GM12878 (cell line): Measurements from ENCODE around the gene METTL14. TPM values are rescaled to one million over a fixed set of nuclear protein-coding genes. Genes with fewer than 3 reads are reported as not detected.

Experiments used
- ATAC-seq: fragments of 200-7000 bp; cut with Tn5 transposase; 3 replicates; pipeline ENCODE4 v1.9.1; 2020; ENCODE audit warnings: mild to moderate bottlenecking, moderate library complexity
- BruUV-seq: library from RNA; stranded (reverse); fragments of 400-500 nt; replicated peaks from 2 replicates; lab custom pipeline; 2021; lab: Mats Ljungman, UMichigan
- CTCF ChIA-PET: fragments of 300-600 bp; sonication (Branson Sonifier 250); formaldehyde crosslinking; extraction: SDS; loops from one replicate; lab custom pipeline; 2021; ENCODE audit warnings: inconsistent platforms; lab: Yijun Ruan, JAX
- POLR2A ChIA-PET: fragments of 350-600 bp; formaldehyde crosslinking; extraction: SDS; loops from one replicate; lab custom pipeline; 2021; ENCODE audit warnings: inconsistent platforms; lab: Charles Lee
- RAD21 ChIA-PET: fragments of 300-600 bp; sonication (Branson Sonifier 250); formaldehyde crosslinking; loops from one replicate; lab custom pipeline; 2023; ENCODE audit warnings: antibody characterized with exemption; ENCODE audit not compliant: unreplicated experiment; lab: Charles Lee
- SMC1A ChIA-PET: fragments of 300-600 bp; sonication (Branson Sonifier 250); formaldehyde crosslinking; loops from one replicate; lab custom pipeline; 2023; ENCODE audit not compliant: unreplicated experiment, uncharacterized antibody; lab: Charles Lee
- DNase-seq: peaks from one replicate; pipeline ENCODE4 v3.0.0-alpha.2; 2011; ENCODE audit warnings: low read depth, low spot score
- FAIRE-seq: peaks from 3 replicates; lab custom pipeline; 2011; peaks lifted over from hg19 to GRCh38; lab: Jason Lieb, UNC
- H2AFZ ChIP-seq: 2 replicates; pipeline ENCODE4 v1.6.0; 2011; ENCODE audit warnings: low read depth, low read length, control low read depth; ENCODE audit not compliant: control insufficient read depth
- H3K27ac ChIP-seq: 2 replicates; pipeline ENCODE4 v1.5.1; 2011; ENCODE audit warnings: control low read depth; ENCODE audit not compliant: control insufficient read depth, insufficient read depth
- H3K27me3 ChIP-seq, 2 experiments: replicated peaks in 1 of 2; 2 replicates each; pipeline versions ENCODE4 v1.6.0 to v1.6.1; 2011; ENCODE audit warnings: low read length in 1 of 2; ENCODE audit not compliant: control insufficient read depth in 2 of 2, insufficient read depth in 2 of 2
- H3K36me3 ChIP-seq, 2 experiments: 2 replicates each; pipeline ENCODE4 v1.5.1; 2011; ENCODE audit warnings: low read length in 1 of 2; ENCODE audit not compliant: control insufficient read depth in 2 of 2, insufficient read depth in 2 of 2
- H3K4me1 ChIP-seq: 2 replicates; pipeline ENCODE4 v1.6.1; 2011; ENCODE audit warnings: mild to moderate bottlenecking, low read length, moderate library complexity, mixed read lengths; ENCODE audit not compliant: control insufficient read depth, insufficient read depth
- H3K4me2 ChIP-seq: 2 replicates; pipeline ENCODE4 v1.6.0; 2011; ENCODE audit warnings: control low read depth; ENCODE audit not compliant: control insufficient read depth, insufficient read depth
- H3K4me3 ChIP-seq: fragments of 200-600 bp; sonication (generic); 2 replicates; pipeline ENCODE4 v1.5.1; 2016
- H3K79me2 ChIP-seq: 2 replicates; pipeline ENCODE4 v1.6.0; 2011; ENCODE audit warnings: low read length; ENCODE audit not compliant: control insufficient read depth, insufficient read depth
- H3K9ac ChIP-seq: 2 replicates; pipeline ENCODE4 v1.8.0; 2011; ENCODE audit warnings: low read length, control low read depth, mixed read lengths; ENCODE audit not compliant: control insufficient read depth, insufficient read depth
- H3K9me3 ChIP-seq: replicated peaks from 3 replicates; pipeline ENCODE4 v1.5.1; 2011; ENCODE audit warnings: mild to moderate bottlenecking, low read length; ENCODE audit not compliant: control insufficient read depth, insufficient read depth
- H4K20me1 ChIP-seq: 2 replicates; pipeline ENCODE4 v1.6.0; 2011; ENCODE audit not compliant: control insufficient read depth, insufficient read depth
- BACH1 ChIP-seq: fragments of 450-650 bp; IDR thresholded peaks from 2 replicates; pipeline ENCODE4 v1.6.1; 2017; ENCODE audit warnings: mild to moderate bottlenecking, borderline replicate concordance
- BHLHE40 ChIP-seq, 2 experiments: fragments of 450-650 bp in 1 of 2; IDR thresholded peaks; 2 replicates each; pipeline ENCODE4 v1.6.1; 2011 to 2017; ENCODE audit warnings: low read depth in 2 of 2, borderline replicate concordance in 1 of 2, improper control_type of control experiment in 1 of 2, low read length in 1 of 2, mild to moderate bottlenecking in 1 of 2
- BMI1 ChIP-seq: fragments of 450-650 bp; IDR thresholded peaks from 2 replicates; pipeline ENCODE4 v1.6.1; 2016; ENCODE audit warnings: mild to moderate bottlenecking, moderate library complexity, borderline replicate concordance
- CBX3 ChIP-seq: fragments of 200-600 bp; sonication (generic); IDR thresholded peaks from 2 replicates; pipeline ENCODE4 v1.6.1; 2016; ENCODE audit warnings: low read depth, borderline replicate concordance
- CHD4 ChIP-seq: fragments of 200-600 bp; sonication (generic); IDR thresholded peaks from 2 replicates; pipeline ENCODE4 v1.6.1; 2016; ENCODE audit warnings: mild to moderate bottlenecking
- E2F8 ChIP-seq: fragments of 450-650 bp; IDR thresholded peaks from 2 replicates; pipeline ENCODE4 v1.6.1; 2018; ENCODE audit warnings: mild to moderate bottlenecking, low read depth, moderate library complexity; ENCODE audit not compliant: partially characterized antibody
- KLF5 ChIP-seq: fragments of 450-650 bp; IDR thresholded peaks from 2 replicates; pipeline ENCODE4 v1.6.1; 2014; ENCODE audit warnings: mild to moderate bottlenecking; ENCODE audit not compliant: partially characterized antibody
- MYC ChIP-seq: IDR thresholded peaks from 2 replicates; pipeline ENCODE4 v1.6.1; 2011; ENCODE audit warnings: mild to moderate bottlenecking, low read length, moderate library complexity, inconsistent platforms; ENCODE audit not compliant: insufficient read depth, insufficient replicate concordance, insufficient read length, severe bottlenecking
- RUNX3 ChIP-seq: IDR thresholded peaks from 2 replicates; pipeline ENCODE4 v1.6.1; 2012; ENCODE audit warnings: low read length, inconsistent platforms
- SMARCA5 ChIP-seq: fragments of 450-650 bp; IDR thresholded peaks from 2 replicates; pipeline ENCODE4 v1.6.1; 2017; ENCODE audit warnings: mild to moderate bottlenecking
- SPI1 ChIP-seq: IDR thresholded peaks from 2 replicates; pipeline ENCODE4 v1.6.1; 2011; ENCODE audit warnings: low read depth, mild to moderate bottlenecking, low read length, moderate library complexity, borderline replicate concordance; ENCODE audit not compliant: insufficient read depth
- SUPT20H ChIP-seq: IDR thresholded peaks from 2 replicates; pipeline ENCODE4 v1.6.1; 2011; ENCODE audit warnings: low read depth, mild to moderate bottlenecking, low read length, moderate library complexity, borderline replicate concordance; ENCODE audit not compliant: control insufficient read depth
- TAF1 ChIP-seq: IDR thresholded peaks from 2 replicates; pipeline ENCODE4 v1.6.1; 2011; ENCODE audit warnings: mild to moderate bottlenecking, low read depth, low read length, borderline replicate concordance
- USF2 ChIP-seq: IDR thresholded peaks from 2 replicates; pipeline ENCODE4 v1.6.1; 2011; ENCODE audit warnings: low read depth, low read length, improper control_type of control experiment, borderline replicate concordance
- WRNIP1 ChIP-seq: IDR thresholded peaks from 2 replicates; pipeline ENCODE4 v1.6.1; 2011; ENCODE audit warnings: low read depth, low read length, improper control_type of control experiment, borderline replicate concordance
- WGBS: methylation state at CpG from one replicate; pipeline ENCODE4 v1.1.6; 2016; ENCODE audit warnings: low lambda C conversion rate; ENCODE audit not compliant: insufficient replicate concordance, insufficient coverage; ENCODE audit errors: missing lambda C conversion rate; 5-methylcytosine and 5-hydroxymethylcytosine counted together
- in situ Hi-C: fragments of 300-500 bp; cut with MboI; formaldehyde crosslinking; loops from 9 replicates; pipeline ENCODE4 v1.14.3; 2018; ENCODE audit warnings: mixed read lengths
- intact Hi-C: fragments of 100-400 bp; cut with micrococcal nuclease; formaldehyde crosslinking; loops from one replicate; pipeline ENCODE4 v1.14.2; 2022; ENCODE audit not compliant: unreplicated experiment
- polyA plus RNA-seq, 11 experiments: library from polyadenylated mRNA; depleted of rRNA in 4 of 11; unstranded in 6 of 11; stranded (reverse) in 5 of 11; fragments of >200 nt; fragmentation: Nextera tagmentation in 4 of 11; fragmentation: Illumina TruSeq in 1 of 11; extraction: Ambion mirVana in 4 of 11; extraction: Trizol in 1 of 11; gene quantifications; 1 replicate in 1 of 11; 2 replicates in 10 of 11; pipeline versions ENCODE4 v1.2.1 to v1.2.3, GENCODE V29; 2011 to 2016; ENCODE audit warnings: inconsistent platforms in 2 of 11, missing spikeins in 2 of 11, low read depth in 1 of 11
- total RNA-seq, 4 experiments: library from RNA; depleted of rRNA in 3 of 4; stranded (reverse); fragments of >200 nt in 3 of 4; fragmentation: Illumina TruSeq in 1 of 4; extraction: Trizol in 1 of 4; gene quantifications; 2 replicates each; pipeline versions ENCODE4 v1.2.1 to v1.2.3, GENCODE V29; 2013 to 2021

METTL14 gene
- total and polyA plus RNA-seq, 10 of the 15 experiments (the other 5 are each of a cell fraction or from before 2014, with no cell fraction given), result 11.2 to 44.9 (median 27.6) TPM

- no peak overlapping the region for H2AFZ ChIP-seq
- 99% methylated on average over 6 of the region's 6 CpGs for WGBS
- DNase-seq, result no peak
- TF ChIP-seq BHLHE40 (IDR thresholded peaks at IDR 0.05; ENCODE audit: borderline replicate concordance in 1 of 2, low read depth in 2 of 2, low read length in 1 of 2), result no peak
- TF ChIP-seq WRNIP1, result no peak
- TF ChIP-seq RUNX3, result no peak
- no peak for TF ChIP-seq SUPT20H
- no peak for TF ChIP-seq TAF1
- TF ChIP-seq USF2, result no peak
- no peak for TF ChIP-seq MYC
- no peak for TF ChIP-seq KLF5
- no peak for TF ChIP-seq BMI1
- no peak for TF ChIP-seq SPI1
- TF ChIP-seq CBX3, result no peak
- TF ChIP-seq E2F8, result no peak
- no peak for TF ChIP-seq CHD4
- TF ChIP-seq BACH1, result no peak
- no peak for TF ChIP-seq SMARCA5
- TF ChIP-seq, all 136 proteins: peak for 0
- ATAC-seq (no peak), FAIRE-seq (no peak)
- Histone ChIP-seq H3K79me2 (no peaks in the 10 kb centered on the region), H3K9ac (no peak overlapping the region), H3K4me3 (no peak overlapping the region), H3K4me1 (no peaks in the 10 kb centered on the region), H3K36me3 (peaks cover 2 to 33% of the 10 kb centered on the region in 2 experiments), H3K9me3 (no peaks in the 10 kb centered on the region), H3K27me3 (no peaks in the 10 kb centered on the region), H4K20me1 (no peaks in the 10 kb centered on the region), H3K4me2 (no peak overlapping the region), H3K27ac (no peak overlapping the region)
- in situ Hi-C loops (no loop called here), intact Hi-C loops (no loop called here)
- CTCF ChIA-PET, result interaction anchor here (1.5 kb wide), 1 partner anchor 12 kb away, joined by 3 read pairs; no protein-coding TSS in a partner anchor
- RAD21 ChIA-PET, result interaction anchor here (1.1 kb wide), 1 partner anchor 17 kb away, joined by 4 read pairs; no protein-coding TSS in a partner anchor
- POLR2A ChIA-PET, result interaction anchor here (0.6 to 0.7 kb wide), 2 partner anchors 26 to 105 kb away, joined by 3 to 4 read pairs; no protein-coding TSS in a partner anchor
- SMC1A ChIA-PET, result interaction anchor here (1.1 kb wide), 1 partner anchor 24 kb away, joined by 3 read pairs; no protein-coding TSS in a partner anchor
- no TSS peak for BruUV-seq
Observed at GRCh38 chr4:118729287-118730286, 44.4 kb downstream of the METTL14 start.
